Cardiac muscle cell (in vitro differentiated cells and primary cell): ENCODE measurements around the gene PIP4K2A. TPM values are rescaled to one million over a fixed set of nuclear protein-coding genes. Genes with fewer than 3 reads are reported as not detected.

Experiments used
- DNase-seq, 2 donors: peaks; one replicate each; pipeline versions ENCODE4 v3.0.0 to v3.0.0-alpha.2; 2010 to 2017; ENCODE audit warnings: low read depth in 1 of 2, low spot score in 1 of 2
- H3K27ac ChIP-seq: fragments of 200-600 bp; sonication (generic); 2 replicates; pipeline ENCODE4 v1.5.1; 2016
- H3K27me3 ChIP-seq: fragments of 200-600 bp; sonication (generic); 2 replicates; pipeline ENCODE4 v1.6.0; 2016; ENCODE audit warnings: control low read depth
- H3K36me3 ChIP-seq: fragments of 200-600 bp; sonication (generic); 2 replicates; pipeline ENCODE4 v1.5.1; 2016; ENCODE audit warnings: control low read depth
- H3K4me1 ChIP-seq: fragments of 200-600 bp; sonication (generic); 2 replicates; pipeline ENCODE4 v1.8.1; 2017; ENCODE audit warnings: low read depth, mild to moderate bottlenecking, mixed run types
- H3K4me3 ChIP-seq: fragments of 200-600 bp; sonication (generic); 2 replicates; pipeline ENCODE4 v1.5.1; 2016; ENCODE audit warnings: mild to moderate bottlenecking
- H3K9me3 ChIP-seq: fragments of 200-600 bp; sonication (generic); 2 replicates; pipeline ENCODE4 v1.5.1; 2017; ENCODE audit warnings: low read depth, mild to moderate bottlenecking, control low read depth
- CTCF ChIP-seq: IDR thresholded peaks from 2 replicates; pipeline ENCODE4 v1.5.1; 2012; ENCODE audit warnings: low read depth, mild to moderate bottlenecking, low read length
- polyA plus RNA-seq: library from polyadenylated mRNA; unstranded; fragments of >200 nt; fragmentation: Nextera tagmentation; extraction: Ambion mirVana; gene quantifications from 2 replicates; pipeline ENCODE4 v1.2.1, GENCODE V29; 2016
- total RNA-seq: library from RNA; depleted of rRNA; stranded (reverse); fragments of >200 nt; gene quantifications from 2 replicates; pipeline ENCODE4 v1.2.3, GENCODE V29; 2016

Gene PIP4K2A
- total and polyA plus RNA-seq, 2 experiments from 2014 or later: 12.1 to 23.9 TPM

- peak overlapping the region; percentile 92 for H3K27ac ChIP-seq
- peak in 1 of 2 donors; percentile 15 for DNase-seq
Measured at GRCh38 chr10:22619101-22619500, 95.3 kb downstream of the PIP4K2A start.

DNA sequence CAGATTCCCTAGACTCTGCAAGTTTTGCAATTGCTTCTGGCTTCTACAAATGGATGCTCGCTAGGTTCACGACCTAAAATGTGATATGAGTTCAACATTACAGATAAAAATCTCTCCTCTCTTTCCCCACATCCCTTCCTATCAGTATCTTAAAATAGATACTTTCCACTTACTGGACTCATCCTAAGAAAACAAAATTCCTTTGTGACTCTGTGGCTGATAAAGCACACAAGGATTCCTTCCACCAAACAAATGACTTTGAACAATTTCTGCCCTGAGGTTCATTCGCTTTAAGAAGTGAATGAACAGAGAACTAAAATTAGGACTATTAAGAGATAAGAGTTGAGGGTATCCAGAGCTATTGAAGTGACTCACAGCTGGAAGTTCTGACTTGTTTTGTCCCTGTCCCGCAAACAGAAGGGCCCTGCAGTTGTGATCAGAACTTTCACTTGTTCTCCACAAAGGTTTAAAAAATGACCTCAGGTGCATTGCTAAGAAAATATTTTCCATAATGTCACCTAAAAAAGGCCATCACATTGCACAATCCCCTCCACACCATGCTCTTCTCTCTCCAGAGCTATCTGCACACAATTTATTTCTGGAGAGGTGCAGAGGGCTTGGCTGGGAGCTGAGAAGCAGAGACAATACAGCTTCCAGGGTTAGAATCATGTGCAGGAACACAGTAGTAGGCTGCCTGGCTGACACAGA lies 96.1 kb downstream of the PIP4K2A start:
- peak; percentile 59 to 66 for DNase-seq
- peaks cover 59% of the 10 kb centered on the region for H3K4me1 ChIP-seq
- no peak for TF ChIP-seq CTCF
- peak overlapping the region; percentile 92 for H3K27ac ChIP-seq
- no peaks in the 10 kb centered on the region for H3K27me3 ChIP-seq
- no peaks in the 10 kb centered on the region for H3K9me3 ChIP-seq
- H3K4me3 ChIP-seq: no peak overlapping the region
- no peaks in the 10 kb centered on the region for H3K36me3 ChIP-seq

More at GRCh38 chr10:22619101-22619500, 95.3 kb downstream of the PIP4K2A start:
- Histone ChIP-seq H3K36me3 (no peaks in the 10 kb centered on the region), H3K4me3 (no peak overlapping the region), H3K9me3 (no peaks in the 10 kb centered on the region), H3K27me3 (no peaks in the 10 kb centered on the region), H3K4me1 (peaks cover 53% of the 10 kb centered on the region)
- TF ChIP-seq CTCF: no peak

DNA sequence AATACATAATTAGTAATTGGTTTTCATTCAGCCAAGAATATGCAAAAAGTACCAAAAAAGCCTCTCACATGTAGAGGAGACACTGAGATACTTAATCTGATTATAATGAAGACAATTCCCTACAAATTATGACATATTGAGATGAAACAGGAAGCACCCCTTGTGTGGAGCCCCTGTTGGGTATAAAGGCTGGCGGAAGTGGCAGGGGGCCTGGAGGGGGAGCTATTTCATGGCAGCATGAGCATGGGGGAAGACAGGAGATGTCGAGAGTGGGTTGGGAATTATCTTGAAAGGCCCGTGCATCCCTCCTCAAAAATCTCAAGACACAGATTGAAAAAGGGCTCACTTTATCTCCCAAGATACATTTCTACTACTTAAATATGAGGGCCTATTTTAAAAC lies 96.9 kb downstream of the PIP4K2A start:
- peak overlapping the region; percentile 92 for H3K27ac ChIP-seq
- no peaks in the 10 kb centered on the region for H3K27me3 ChIP-seq
- peaks cover 59% of the 10 kb centered on the region for H3K4me1 ChIP-seq
- DNase-seq: no peak
- TF ChIP-seq CTCF: peak; percentile 16
- H3K36me3 ChIP-seq: no peaks in the 10 kb centered on the region
- H3K9me3 ChIP-seq: no peaks in the 10 kb centered on the region
- H3K4me3 ChIP-seq: no peak overlapping the region

GRCh38 chr10:22617051-22617450 lies 97.3 kb downstream of the PIP4K2A start:
- DNase-seq: no peak
- H3K27me3 ChIP-seq: no peaks in the 10 kb centered on the region
- TF ChIP-seq CTCF: no peak
- H3K9me3 ChIP-seq: no peaks in the 10 kb centered on the region
- no peak overlapping the region for H3K4me3 ChIP-seq
- H3K27ac ChIP-seq: peak overlapping the region; percentile 92
- peaks cover 59% of the 10 kb centered on the region for H3K4me1 ChIP-seq
- H3K36me3 ChIP-seq: no peaks in the 10 kb centered on the region

- no peaks in the 10 kb centered on the region for H3K36me3 ChIP-seq
- H3K4me1 ChIP-seq: peaks cover 59% of the 10 kb centered on the region
- DNase-seq: peak in 1 of 2 donors; percentile 68
- peak overlapping the region; percentile 92 for H3K27ac ChIP-seq
- H3K27me3 ChIP-seq: no peaks in the 10 kb centered on the region
- TF ChIP-seq CTCF: no peak
- H3K4me3 ChIP-seq: no peak overlapping the region
- no peaks in the 10 kb centered on the region for H3K9me3 ChIP-seq
Measured at GRCh38 chr10:22615819-22616499, 98.4 kb downstream of the PIP4K2A start.
